ENCODE data around the gene ZNF639. TPM values are rescaled to one million over a fixed set of nuclear protein-coding genes. Genes with fewer than 3 reads are reported as not detected.

Gene ZNF639
- total RNA-seq, 1 donor from 2014 or later, result 28.8 TPM

DNA sequence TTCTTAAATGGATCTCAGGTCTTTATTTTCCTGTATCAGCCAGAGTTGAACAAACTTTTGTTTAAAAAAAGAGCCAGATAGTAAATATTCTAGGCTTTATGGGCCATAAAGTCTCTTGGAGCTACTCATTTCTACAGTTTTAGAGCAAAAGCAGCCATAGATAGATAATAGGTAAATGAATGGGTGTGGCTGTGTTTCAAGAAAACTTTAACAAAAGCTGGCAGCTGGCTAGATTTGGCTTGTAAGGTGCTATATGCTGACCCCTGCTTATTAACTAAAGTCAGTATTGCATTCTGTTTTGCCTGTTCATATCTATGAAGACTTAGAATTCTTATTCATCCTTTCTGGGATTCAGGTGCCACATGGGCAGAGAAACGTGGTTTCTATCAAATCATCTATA, 53.6 kb downstream of the ZNF639 start:
- intact Hi-C loops (cut with micrococcal nuclease), result no loop called here
- no peaks in the 10 kb centered on the region for H3K27me3 ChIP-seq (ENCODE audit: low read depth)
- no peak overlapping the region for H3K4me3 ChIP-seq
- no peak overlapping the region for H3K27ac ChIP-seq (replicated peaks)
- TF ChIP-seq, protein P1, sequence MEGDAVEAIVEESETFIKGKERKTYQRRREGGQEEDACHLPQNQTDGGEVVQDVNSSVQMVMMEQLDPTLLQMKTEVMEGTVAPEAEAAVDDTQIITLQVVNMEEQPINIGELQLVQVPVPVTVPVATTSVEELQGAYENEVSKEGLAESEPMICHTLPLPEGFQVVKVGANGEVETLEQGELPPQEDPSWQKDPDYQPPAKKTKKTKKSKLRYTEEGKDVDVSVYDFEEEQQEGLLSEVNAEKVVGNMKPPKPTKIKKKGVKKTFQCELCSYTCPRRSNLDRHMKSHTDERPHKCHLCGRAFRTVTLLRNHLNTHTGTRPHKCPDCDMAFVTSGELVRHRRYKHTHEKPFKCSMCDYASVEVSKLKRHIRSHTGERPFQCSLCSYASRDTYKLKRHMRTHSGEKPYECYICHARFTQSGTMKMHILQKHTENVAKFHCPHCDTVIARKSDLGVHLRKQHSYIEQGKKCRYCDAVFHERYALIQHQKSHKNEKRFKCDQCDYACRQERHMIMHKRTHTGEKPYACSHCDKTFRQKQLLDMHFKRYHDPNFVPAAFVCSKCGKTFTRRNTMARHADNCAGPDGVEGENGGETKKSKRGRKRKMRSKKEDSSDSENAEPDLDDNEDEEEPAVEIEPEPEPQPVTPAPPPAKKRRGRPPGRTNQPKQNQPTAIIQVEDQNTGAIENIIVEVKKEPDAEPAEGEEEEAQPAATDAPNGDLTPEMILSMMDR (IDR thresholded peaks at IDR 0.05; ENCODE audit: borderline replicate concordance), result no peak
- no peaks in the 10 kb centered on the region for H3K9me3 ChIP-seq (replicated peaks)
- peaks cover 85% of the 10 kb centered on the region for H3K36me3 ChIP-seq
- H3K4me1 ChIP-seq, result no peaks in the 10 kb centered on the region
- no peak for DNase-seq

Other genes with a start within 250 kb of the ZNF639 start
- gene PIK3CA, start 174.7 kb upstream of the ZNF639 start, total RNA-seq, result 19.6 TPM
- 0.96 TPM for gene KCNMB3, start 71.9 kb upstream of the ZNF639 start, total RNA-seq
- 74.2 TPM for gene MFN1, start 24.7 kb downstream of the ZNF639 start, total RNA-seq
- gene GNB4, start 128.4 kb downstream of the ZNF639 start, total RNA-seq, result 11.9 TPM
- 22.6 TPM for gene ACTL6A, start 239.9 kb downstream of the ZNF639 start, total RNA-seq

All from left ventricle myocardium inferior (tissue), 1 donor.